WTC11 (cell line): ENCODE measurements around the gene RPL29.

Experiments used
- CREM ChIP-seq: sonication (generic); formaldehyde crosslinking; IDR thresholded peaks from 2 replicates; pipeline ENCODE4 v1.8.1; 2022; ENCODE audit warnings: mild to moderate bottlenecking, missing genetic modification reagents, moderate library complexity
- ELF4 ChIP-seq: sonication (generic); formaldehyde crosslinking; IDR thresholded peaks from 2 replicates; pipeline ENCODE4 v1.8.1; 2022; ENCODE audit warnings: low read depth, mild to moderate bottlenecking, moderate library complexity, missing genetic modification reagents
- ETV6 ChIP-seq: sonication (generic); formaldehyde crosslinking; IDR thresholded peaks from 2 replicates; pipeline ENCODE4 v1.8.1; 2022; ENCODE audit warnings: mild to moderate bottlenecking, missing genetic modification reagents
- NFATC4 ChIP-seq: fragments of 250-450 bp; sonication (Bioruptor Pico); IDR thresholded peaks from 2 replicates; pipeline ENCODE4 v1.9.0; 2021; ENCODE audit warnings: mild to moderate bottlenecking
- NR2C2 ChIP-seq: sonication (generic); formaldehyde crosslinking; IDR thresholded peaks from 2 replicates; pipeline ENCODE4 v1.8.0; 2022; ENCODE audit warnings: mild to moderate bottlenecking, missing genetic modification reagents
- TEAD1 ChIP-seq: sonication (generic); formaldehyde crosslinking; IDR thresholded peaks from 2 replicates; pipeline ENCODE4 v1.8.0; 2022; ENCODE audit warnings: mild to moderate bottlenecking, missing genetic modification reagents
- TP53 ChIP-seq: sonication (generic); formaldehyde crosslinking; IDR thresholded peaks from 2 replicates; pipeline ENCODE4 v1.8.1; 2023; ENCODE audit warnings: mild to moderate bottlenecking, missing genetic modification reagents
- ZNF138 ChIP-seq: sonication (generic); formaldehyde crosslinking; conservative IDR thresholded peaks from 2 replicates; pipeline ENCODE4 v1.8.1; 2022; ENCODE audit warnings: mild to moderate bottlenecking, moderate library complexity, missing genetic modification reagents
- ZNF263 ChIP-seq: sonication (generic); formaldehyde crosslinking; IDR thresholded peaks from 2 replicates; pipeline ENCODE4 v1.8.1; 2022; ENCODE audit warnings: low read depth, mild to moderate bottlenecking, moderate library complexity, missing genetic modification reagents
- TF ChIP-seq, protein P1 (sequence below): fragments of 200-600 bp; IDR thresholded peaks from 2 replicates; pipeline ENCODE4 v1.8.0; 2022; ENCODE audit warnings: antibody characterized with exemption
- TF ChIP-seq, protein P2 (sequence below): sonication (generic); formaldehyde crosslinking; IDR thresholded peaks from 2 replicates; pipeline ENCODE4 v1.8.1; 2022; ENCODE audit warnings: low read depth, missing genetic modification reagents, borderline replicate concordance
- TF ChIP-seq, protein P3 (sequence below): sonication (generic); formaldehyde crosslinking; IDR thresholded peaks from 2 replicates; pipeline ENCODE4 v1.8.0; 2022; ENCODE audit warnings: missing genetic modification reagents
- TF ChIP-seq, protein P4 (sequence below): sonication (generic); formaldehyde crosslinking; IDR thresholded peaks from 2 replicates; pipeline ENCODE4 v1.8.0; 2022; ENCODE audit warnings: mild to moderate bottlenecking, missing genetic modification reagents

DNA sequence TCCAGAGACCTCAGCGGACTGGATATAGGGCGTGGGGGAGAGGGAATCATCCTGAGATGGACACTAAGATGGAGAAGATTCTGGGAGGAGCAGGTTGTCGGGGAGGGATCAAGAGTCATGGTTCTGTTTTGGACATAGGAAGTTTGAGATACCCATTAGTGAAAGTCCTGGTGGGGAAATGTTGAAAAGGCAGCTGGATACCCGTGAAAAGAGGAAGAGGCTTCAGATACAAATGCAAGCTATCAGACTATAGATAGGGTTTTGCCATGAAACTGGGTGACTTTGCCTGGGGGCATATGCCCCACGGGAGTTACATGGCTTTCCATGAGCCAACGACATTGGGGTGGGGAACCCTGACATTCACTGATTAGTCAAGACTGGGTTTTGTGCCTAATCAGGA, 41.6 kb downstream of the RPL29 start:
- TF ChIP-seq TEAD1 (CRISPR knock-in tag) (no peak), ZNF138 (CRISPR knock-in tag) (no peak), ZNF263 (CRISPR knock-in tag) (no peak), NFATC4 (CRISPR knock-in tag) (no peak), NR2C2 (CRISPR knock-in tag) (no peak), TP53 (CRISPR knock-in tag) (no peak), CREM (CRISPR knock-in tag) (no peak), ELF4 (CRISPR knock-in tag) (no peak), ETV6 (CRISPR knock-in tag) (no peak)
- TF ChIP-seq, protein P1, sequence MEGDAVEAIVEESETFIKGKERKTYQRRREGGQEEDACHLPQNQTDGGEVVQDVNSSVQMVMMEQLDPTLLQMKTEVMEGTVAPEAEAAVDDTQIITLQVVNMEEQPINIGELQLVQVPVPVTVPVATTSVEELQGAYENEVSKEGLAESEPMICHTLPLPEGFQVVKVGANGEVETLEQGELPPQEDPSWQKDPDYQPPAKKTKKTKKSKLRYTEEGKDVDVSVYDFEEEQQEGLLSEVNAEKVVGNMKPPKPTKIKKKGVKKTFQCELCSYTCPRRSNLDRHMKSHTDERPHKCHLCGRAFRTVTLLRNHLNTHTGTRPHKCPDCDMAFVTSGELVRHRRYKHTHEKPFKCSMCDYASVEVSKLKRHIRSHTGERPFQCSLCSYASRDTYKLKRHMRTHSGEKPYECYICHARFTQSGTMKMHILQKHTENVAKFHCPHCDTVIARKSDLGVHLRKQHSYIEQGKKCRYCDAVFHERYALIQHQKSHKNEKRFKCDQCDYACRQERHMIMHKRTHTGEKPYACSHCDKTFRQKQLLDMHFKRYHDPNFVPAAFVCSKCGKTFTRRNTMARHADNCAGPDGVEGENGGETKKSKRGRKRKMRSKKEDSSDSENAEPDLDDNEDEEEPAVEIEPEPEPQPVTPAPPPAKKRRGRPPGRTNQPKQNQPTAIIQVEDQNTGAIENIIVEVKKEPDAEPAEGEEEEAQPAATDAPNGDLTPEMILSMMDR: peak; percentile 17; the same call in 1 of the 2 replicates
- TF ChIP-seq, protein P2, sequence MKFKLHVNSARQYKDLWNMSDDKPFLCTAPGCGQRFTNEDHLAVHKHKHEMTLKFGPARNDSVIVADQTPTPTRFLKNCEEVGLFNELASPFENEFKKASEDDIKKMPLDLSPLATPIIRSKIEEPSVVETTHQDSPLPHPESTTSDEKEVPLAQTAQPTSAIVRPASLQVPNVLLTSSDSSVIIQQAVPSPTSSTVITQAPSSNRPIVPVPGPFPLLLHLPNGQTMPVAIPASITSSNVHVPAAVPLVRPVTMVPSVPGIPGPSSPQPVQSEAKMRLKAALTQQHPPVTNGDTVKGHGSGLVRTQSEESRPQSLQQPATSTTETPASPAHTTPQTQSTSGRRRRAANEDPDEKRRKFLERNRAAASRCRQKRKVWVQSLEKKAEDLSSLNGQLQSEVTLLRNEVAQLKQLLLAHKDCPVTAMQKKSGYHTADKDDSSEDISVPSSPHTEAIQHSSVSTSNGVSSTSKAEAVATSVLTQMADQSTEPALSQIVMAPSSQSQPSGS (CRISPR knock-in tag): no peak
- TF ChIP-seq, protein P3, sequence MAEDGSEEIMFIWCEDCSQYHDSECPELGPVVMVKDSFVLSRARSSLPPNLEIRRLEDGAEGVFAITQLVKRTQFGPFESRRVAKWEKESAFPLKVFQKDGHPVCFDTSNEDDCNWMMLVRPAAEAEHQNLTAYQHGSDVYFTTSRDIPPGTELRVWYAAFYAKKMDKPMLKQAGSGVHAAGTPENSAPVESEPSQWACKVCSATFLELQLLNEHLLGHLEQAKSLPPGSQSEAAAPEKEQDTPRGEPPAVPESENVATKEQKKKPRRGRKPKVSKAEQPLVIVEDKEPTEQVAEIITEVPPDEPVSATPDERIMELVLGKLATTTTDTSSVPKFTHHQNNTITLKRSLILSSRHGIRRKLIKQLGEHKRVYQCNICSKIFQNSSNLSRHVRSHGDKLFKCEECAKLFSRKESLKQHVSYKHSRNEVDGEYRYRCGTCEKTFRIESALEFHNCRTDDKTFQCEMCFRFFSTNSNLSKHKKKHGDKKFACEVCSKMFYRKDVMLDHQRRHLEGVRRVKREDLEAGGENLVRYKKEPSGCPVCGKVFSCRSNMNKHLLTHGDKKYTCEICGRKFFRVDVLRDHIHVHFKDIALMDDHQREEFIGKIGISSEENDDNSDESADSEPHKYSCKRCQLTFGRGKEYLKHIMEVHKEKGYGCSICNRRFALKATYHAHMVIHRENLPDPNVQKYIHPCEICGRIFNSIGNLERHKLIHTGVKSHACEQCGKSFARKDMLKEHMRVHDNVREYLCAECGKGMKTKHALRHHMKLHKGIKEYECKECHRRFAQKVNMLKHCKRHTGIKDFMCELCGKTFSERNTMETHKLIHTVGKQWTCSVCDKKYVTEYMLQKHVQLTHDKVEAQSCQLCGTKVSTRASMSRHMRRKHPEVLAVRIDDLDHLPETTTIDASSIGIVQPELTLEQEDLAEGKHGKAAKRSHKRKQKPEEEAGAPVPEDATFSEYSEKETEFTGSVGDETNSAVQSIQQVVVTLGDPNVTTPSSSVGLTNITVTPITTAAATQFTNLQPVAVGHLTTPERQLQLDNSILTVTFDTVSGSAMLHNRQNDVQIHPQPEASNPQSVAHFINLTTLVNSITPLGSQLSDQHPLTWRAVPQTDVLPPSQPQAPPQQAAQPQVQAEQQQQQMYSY: no peak
- TF ChIP-seq, protein P4, sequence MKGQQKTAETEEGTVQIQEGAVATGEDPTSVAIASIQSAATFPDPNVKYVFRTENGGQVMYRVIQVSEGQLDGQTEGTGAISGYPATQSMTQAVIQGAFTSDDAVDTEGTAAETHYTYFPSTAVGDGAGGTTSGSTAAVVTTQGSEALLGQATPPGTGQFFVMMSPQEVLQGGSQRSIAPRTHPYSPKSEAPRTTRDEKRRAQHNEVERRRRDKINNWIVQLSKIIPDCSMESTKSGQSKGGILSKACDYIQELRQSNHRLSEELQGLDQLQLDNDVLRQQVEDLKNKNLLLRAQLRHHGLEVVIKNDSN (CRISPR knock-in tag): no peak
